Type B pancreatic cell (in vitro differentiated cells): ENCODE measurements around the gene MTIF3. TPM values are rescaled to one million over a fixed set of nuclear protein-coding genes. Genes with fewer than 3 reads are reported as not detected.
A peak's percentile ranks its signal among the peaks of the same experiment; 100 is the strongest.

ENCODE experiments used
- DNase-seq: peaks from one replicate; pipeline ENCODE4 v3.0.0; 2021; ENCODE audit warnings: mixed read lengths; ENCODE audit not compliant: unreplicated experiment; ENCODE audit errors: extremely low spot score
- H3K27ac Mint-ChIP-seq: 2 replicates; pipeline ENCODE4 v1.8.0; 2021; ENCODE audit warnings: mild to moderate bottlenecking, mixed read lengths
- H3K27me3 Mint-ChIP-seq: 2 replicates; pipeline ENCODE4 v1.8.0; 2021; ENCODE audit warnings: mixed read lengths
- H3K36me3 Mint-ChIP-seq: 2 replicates; pipeline ENCODE4 v1.8.0; 2021; ENCODE audit warnings: mixed read lengths
- H3K4me1 Mint-ChIP-seq: one replicate; pipeline ENCODE4 v1.8.0; 2021; ENCODE audit warnings: mixed read lengths; ENCODE audit not compliant: unreplicated experiment
- H3K4me3 Mint-ChIP-seq: 2 replicates; pipeline ENCODE4 v1.8.0; 2021; ENCODE audit warnings: mild to moderate bottlenecking, mixed read lengths
- H3K9me3 Mint-ChIP-seq: 2 replicates; pipeline ENCODE4 v1.8.0; 2021; ENCODE audit warnings: mixed read lengths
- CTCF ChIP-seq: fragments of 200-600 bp; sonication (generic); conservative IDR thresholded peaks from 2 replicates; pipeline ENCODE4 v1.5.0; 2021; ENCODE audit warnings: antibody characterized with exemption, mild to moderate bottlenecking
- total RNA-seq: library from RNA; stranded (reverse); gene quantifications from 2 replicates; pipeline ENCODE4 v1.2.1, GENCODE V29; 2021; ENCODE audit warnings: low replicate concordance

Gene MTIF3
- total RNA-seq, 1 donor from 2014 or later = 39.7 TPM

- no peak for TF ChIP-seq CTCF
- Mint-ChIP-seq H3K27me3 (no peaks in the 10 kb centered on the region), H3K4me1 (no peaks in the 10 kb centered on the region), H3K9me3 (no peaks in the 10 kb centered on the region), H3K27ac (no peak overlapping the region), H3K4me3 (no peak overlapping the region), H3K36me3 (no peaks in the 10 kb centered on the region)
- no peak for DNase-seq
These were observed 43.6 kb upstream of the MTIF3 start for GRCh38 chr13:27493981-27494380.

DNA sequence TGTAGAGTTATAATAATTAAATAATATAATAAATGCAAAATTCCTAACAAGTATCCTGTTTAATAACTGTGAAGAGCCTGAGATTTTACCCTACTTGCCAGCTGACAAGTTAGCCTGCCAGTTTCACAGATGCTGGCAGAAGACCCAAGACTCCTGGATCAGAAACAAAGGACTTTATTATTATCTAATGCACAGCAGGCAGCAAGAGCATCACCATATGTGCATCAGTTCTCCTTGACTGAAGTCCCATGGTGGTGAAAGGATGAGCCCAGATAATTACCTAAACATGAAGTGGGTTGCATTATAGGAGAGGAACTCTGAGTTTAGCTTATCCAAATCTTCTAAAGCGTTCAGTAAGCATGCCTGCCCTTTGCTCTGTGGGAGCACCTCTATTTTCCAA, 39.1 kb upstream of the MTIF3 start:
- no peak for DNase-seq
- no peaks in the 10 kb centered on the region for H3K36me3 Mint-ChIP-seq
- no peak overlapping the region for H3K27ac Mint-ChIP-seq
- TF ChIP-seq CTCF = no peak
- no peak overlapping the region for H3K4me3 Mint-ChIP-seq
- H3K9me3 Mint-ChIP-seq = no peaks in the 10 kb centered on the region
- no peaks in the 10 kb centered on the region for H3K4me1 Mint-ChIP-seq
- H3K27me3 Mint-ChIP-seq = no peaks in the 10 kb centered on the region

DNA sequence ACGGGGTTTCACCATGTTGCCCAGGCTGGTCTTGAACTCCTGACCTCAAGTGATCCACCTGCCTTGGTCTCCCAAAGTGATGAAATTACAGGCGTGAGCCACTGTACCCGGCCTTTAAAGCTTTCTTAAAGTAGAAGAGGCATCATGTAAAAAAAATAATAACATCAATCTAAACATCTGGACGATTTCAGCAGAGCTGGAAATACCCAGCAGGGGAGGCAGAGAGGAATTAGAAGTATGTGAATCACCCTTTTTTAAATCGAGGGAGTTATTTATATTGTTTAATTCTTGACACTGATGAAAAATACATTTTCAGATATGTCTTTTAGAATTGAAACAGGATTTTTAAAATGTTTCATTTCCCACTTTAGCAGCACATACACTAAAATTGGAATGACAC, 37.4 kb upstream of the MTIF3 start:
- no peak for TF ChIP-seq CTCF
- H3K36me3 Mint-ChIP-seq = no peaks in the 10 kb centered on the region

DNA sequence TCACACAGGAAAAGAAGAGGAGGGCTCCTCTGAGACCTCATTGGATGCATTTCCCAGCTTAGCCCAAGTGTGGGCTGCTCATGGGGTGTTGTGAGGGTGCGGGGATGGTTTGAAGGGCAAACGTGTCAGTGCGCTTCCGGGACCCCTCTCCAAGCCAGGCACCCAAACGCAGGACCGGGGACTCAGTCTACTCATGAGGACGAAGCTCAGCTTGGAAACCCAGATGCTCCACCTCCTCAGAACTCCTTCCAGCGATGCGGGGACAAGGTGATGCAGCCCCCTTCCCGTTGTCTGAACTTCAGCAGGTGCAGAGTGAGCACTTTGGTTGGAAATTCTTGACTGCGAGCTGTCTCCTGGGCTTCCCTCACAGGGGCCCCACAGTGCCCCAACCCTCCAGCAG, 33.1 kb upstream of the MTIF3 start:
- no peak for TF ChIP-seq CTCF
- H3K27ac Mint-ChIP-seq = no peak overlapping the region
- no peaks in the 10 kb centered on the region for H3K36me3 Mint-ChIP-seq
- H3K4me1 Mint-ChIP-seq = no peaks in the 10 kb centered on the region
- H3K27me3 Mint-ChIP-seq = peaks cover 36% of the 10 kb centered on the region
- no peak for DNase-seq
- H3K4me3 Mint-ChIP-seq = no peak overlapping the region
- no peaks in the 10 kb centered on the region for H3K9me3 Mint-ChIP-seq

More for the DNA sequence above, 37.4 kb upstream of the MTIF3 start:
- no peaks in the 10 kb centered on the region for H3K4me1 Mint-ChIP-seq
- H3K9me3 Mint-ChIP-seq = no peaks in the 10 kb centered on the region
- H3K27me3 Mint-ChIP-seq = peaks cover 10% of the 10 kb centered on the region
- no peak overlapping the region for H3K27ac Mint-ChIP-seq
- DNase-seq = no peak
- no peak overlapping the region for H3K4me3 Mint-ChIP-seq

DNA sequence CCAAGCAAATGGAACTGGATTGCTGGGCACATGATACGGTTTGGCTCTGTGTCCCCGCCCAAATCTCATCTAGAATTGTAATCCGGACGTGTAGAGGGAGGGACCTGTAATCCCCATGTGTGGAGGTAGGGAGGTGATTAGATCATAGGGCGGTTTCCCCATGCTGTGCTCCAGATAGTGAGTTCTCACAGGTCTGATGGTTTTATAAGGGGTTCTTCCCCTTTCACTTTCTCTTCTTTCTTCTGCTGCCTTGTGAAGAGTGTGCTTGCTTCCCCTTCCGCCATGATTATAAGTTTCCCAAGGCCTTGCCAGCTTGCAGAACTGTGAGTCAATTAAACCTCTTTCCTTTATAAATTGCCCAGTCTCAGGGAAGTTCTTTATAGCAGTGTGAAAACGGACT, 32.6 kb upstream of the MTIF3 start:
- Mint-ChIP-seq H3K4me3 (no peak overlapping the region), H3K36me3 (no peaks in the 10 kb centered on the region), H3K27me3 (peaks cover 39% of the 10 kb centered on the region), H3K27ac (no peak overlapping the region), H3K9me3 (no peaks in the 10 kb centered on the region), H3K4me1 (no peaks in the 10 kb centered on the region)
- DNase-seq = no peak
- no peak for TF ChIP-seq CTCF

GRCh38 chr13:27481766-27482165, 31.4 kb upstream of the MTIF3 start:
- peak; percentile 75 for DNase-seq
- Mint-ChIP-seq H3K27me3 (peaks cover 46% of the 10 kb centered on the region), H3K27ac (no peak overlapping the region), H3K4me3 (no peak overlapping the region), H3K4me1 (peaks cover 9% of the 10 kb centered on the region), H3K9me3 (no peaks in the 10 kb centered on the region), H3K36me3 (no peaks in the 10 kb centered on the region)
- peak; percentile 82 for TF ChIP-seq CTCF
